ENCODE results near the gene FHIT. TPM values are rescaled to one million over a fixed set of nuclear protein-coding genes. Genes with fewer than 3 reads are reported as not detected.
"Not testable (repeated sequence)": the region's sequence is repeated elsewhere in the genome, so short reads cannot be mapped to it uniquely, and the experiment has no call there.

The FHIT gene
- total RNA-seq, 4 donors from 2014 or later = 4.6 to 6.1 (median 5.7) TPM

- H3K4me3 ChIP-seq = no peak overlapping the region
- H3K9me3 ChIP-seq = no peaks in the 10 kb centered on the region
- peaks cover 16 to 42% (median 40%) of the 10 kb centered on the region in 4 donors for H3K4me1 ChIP-seq
- H3K27ac ChIP-seq (replicated peaks in 1 of 4) = no peak overlapping the region
- DNase-seq (ENCODE audit: extremely low spot score) = no peak
- TF ChIP-seq POLR2A (IDR thresholded peaks at IDR 0.05; ENCODE audit: low read depth) (no peak), CTCF (IDR thresholded peaks at IDR 0.05) (no peak), EP300 (IDR thresholded peaks at IDR 0.05) (no peak), POLR2AphosphoS5 (IDR thresholded peaks at IDR 0.05) (no peak)
- intact Hi-C loops (cut with DNase I) = no loop called here
- H3K27me3 ChIP-seq = no peaks in the 10 kb centered on the region
- WGBS = 86% methylated on average over 4 of the region's 4 CpGs
- no peaks in the 10 kb centered on the region for H3K36me3 ChIP-seq
These were observed 1442.2 kb downstream of the FHIT start for GRCh38 chr3:59809016-59809415.

GRCh38 chr3:59808446-59808845 is 1442.8 kb downstream of the FHIT start:
- Histone ChIP-seq H3K27me3 (no peaks in the 10 kb centered on the region), H3K9me3 (no peaks in the 10 kb centered on the region), H3K4me1 (peaks cover 16 to 38% (median 36%) of the 10 kb centered on the region in 4 donors), H3K36me3 (no peaks in the 10 kb centered on the region), H3K4me3 (no peak overlapping the region), H3K27ac (replicated peaks in 1 of 4) (no peak overlapping the region)
- intact Hi-C loops (cut with DNase I) = no loop called here
- WGBS = 94% methylated on average over 7 of the region's 7 CpGs
- DNase-seq (ENCODE audit: extremely low spot score) = no peak
- TF ChIP-seq CTCF (IDR thresholded peaks at IDR 0.05) (no peak), POLR2AphosphoS5 (IDR thresholded peaks at IDR 0.05) (no peak)

GRCh38 chr3:59803268-59803667 is 1448.0 kb downstream of the FHIT start:
- Histone ChIP-seq H3K9me3 (no peaks in the 10 kb centered on the region), H3K4me3 (no peak overlapping the region), H3K36me3 (no peaks in the 10 kb centered on the region), H3K27ac (replicated peaks in 1 of 4) (no peak overlapping the region), H3K27me3 (no peaks in the 10 kb centered on the region), H3K4me1 (no peaks in the 10 kb centered on the region)
- 84% methylated on average over 11 of the region's 11 CpGs for WGBS
- DNase-seq (ENCODE audit: extremely low spot score) = no peak
- intact Hi-C loops (cut with DNase I) = no loop called here
- TF ChIP-seq POLR2A (IDR thresholded peaks at IDR 0.05; ENCODE audit: low read depth) (no peak), POLR2AphosphoS5 (IDR thresholded peaks at IDR 0.05) (no peak), EP300 (IDR thresholded peaks at IDR 0.05) (no peak), CTCF (IDR thresholded peaks at IDR 0.05) (no peak)

GRCh38 chr3:59802453-59802852 is 1448.8 kb downstream of the FHIT start:
- H3K9me3 ChIP-seq; H3K4me3 ChIP-seq; H3K36me3 ChIP-seq; intact Hi-C loops (cut with DNase I); H3K27ac ChIP-seq (replicated peaks in 1 of 4); H3K27me3 ChIP-seq; H3K4me1 ChIP-seq; DNase-seq (ENCODE audit: extremely low spot score): not testable (repeated sequence)
- 88% methylated on average over 5 of the region's 5 CpGs for WGBS

- 93% methylated on average over 2 of the region's 2 CpGs for WGBS
- DNase-seq (ENCODE audit: extremely low spot score) = no peak
- H3K27ac ChIP-seq (replicated peaks in 1 of 4) = no peak overlapping the region
- H3K4me1 ChIP-seq = no peaks in the 10 kb centered on the region
- H3K36me3 ChIP-seq = no peaks in the 10 kb centered on the region
- intact Hi-C loops (cut with DNase I) = no loop called here
- no peaks in the 10 kb centered on the region for H3K9me3 ChIP-seq
- no peak for TF ChIP-seq CTCF (IDR thresholded peaks at IDR 0.05)
- TF ChIP-seq POLR2AphosphoS5 (IDR thresholded peaks at IDR 0.05) = no peak
- no peak for TF ChIP-seq EP300 (IDR thresholded peaks at IDR 0.05)
- no peak for TF ChIP-seq POLR2A (IDR thresholded peaks at IDR 0.05; ENCODE audit: low read depth)
- H3K27me3 ChIP-seq = no peaks in the 10 kb centered on the region
- H3K4me3 ChIP-seq = no peak overlapping the region
These were observed 1449.2 kb downstream of the FHIT start for GRCh38 chr3:59802045-59802444.

Data from esophagus muscularis mucosa (tissue), 4 donors.